Endothelial cell (in vitro differentiated cells): ENCODE data around the gene KCNE4. TPM values are rescaled to one million over a fixed set of nuclear protein-coding genes. Genes with fewer than 3 reads are reported as not detected.

Experiments
- DNase-seq: peaks from one replicate; pipeline ENCODE4 v3.0.0; 2021; ENCODE audit warnings: low spot score
- H3K27ac Mint-ChIP-seq: one replicate; pipeline ENCODE4 v1.8.0; 2021; ENCODE audit warnings: mixed read lengths, inconsistent platforms; ENCODE audit not compliant: unreplicated experiment
- H3K27me3 Mint-ChIP-seq: one replicate; pipeline ENCODE4 v1.8.0; 2021; ENCODE audit warnings: mild to moderate bottlenecking, moderate library complexity, mixed read lengths, inconsistent platforms; ENCODE audit not compliant: unreplicated experiment
- H3K36me3 Mint-ChIP-seq: one replicate; pipeline ENCODE4 v1.8.0; 2021; ENCODE audit warnings: mild to moderate bottlenecking, low read depth, mixed read lengths, inconsistent platforms; ENCODE audit not compliant: unreplicated experiment
- H3K4me1 Mint-ChIP-seq: one replicate; pipeline ENCODE4 v1.8.0; 2021; ENCODE audit warnings: mild to moderate bottlenecking, mixed read lengths, inconsistent platforms; ENCODE audit not compliant: unreplicated experiment
- H3K4me3 Mint-ChIP-seq: one replicate; pipeline ENCODE4 v1.8.0; 2021; ENCODE audit warnings: mild to moderate bottlenecking, mixed read lengths, inconsistent platforms; ENCODE audit not compliant: unreplicated experiment
- H3K9me3 Mint-ChIP-seq: one replicate; pipeline ENCODE4 v1.8.0; 2021; ENCODE audit warnings: mixed read lengths, inconsistent platforms; ENCODE audit not compliant: unreplicated experiment
- CTCF ChIP-seq: fragments of 200-600 bp; sonication (generic); IDR thresholded peaks from one replicate; pipeline ENCODE4 v1.5.0; 2021; ENCODE audit warnings: antibody characterized with exemption; ENCODE audit not compliant: unreplicated experiment
- total RNA-seq: library from RNA; stranded (reverse); fragmentation: NEBNext Ultra II Directional; extraction: Animal tissue kit (Norgen Biotek cat#: 25700); gene quantifications from one replicate; pipeline ENCODE4 v1.2.1, GENCODE V29; 2021; ENCODE audit not compliant: unreplicated experiment

Gene KCNE4
- total RNA-seq, 1 donor from 2014 or later, result 0.46 TPM

- no peaks in the 10 kb centered on the region for H3K27me3 Mint-ChIP-seq
- H3K9me3 Mint-ChIP-seq, result no peaks in the 10 kb centered on the region
- no peaks in the 10 kb centered on the region for H3K36me3 Mint-ChIP-seq
- H3K27ac Mint-ChIP-seq, result no peak overlapping the region
- DNase-seq, result no peak
- no peaks in the 10 kb centered on the region for H3K4me1 Mint-ChIP-seq
- no peak overlapping the region for H3K4me3 Mint-ChIP-seq
- no peak for TF ChIP-seq CTCF
These were observed 17.5 kb downstream of the KCNE4 start for GRCh38 chr2:223069465-223069864.

- TF ChIP-seq CTCF, result no peak
- Mint-ChIP-seq H3K4me3 (no peak overlapping the region), H3K27ac (no peak overlapping the region), H3K36me3 (no peaks in the 10 kb centered on the region), H3K27me3 (no peaks in the 10 kb centered on the region), H3K9me3 (no peaks in the 10 kb centered on the region), H3K4me1 (no peaks in the 10 kb centered on the region)
- no peak for DNase-seq
These were observed 18.0 kb downstream of the KCNE4 start for GRCh38 chr2:223069988-223070387.

- DNase-seq, result no peak
- H3K27me3 Mint-ChIP-seq, result no peaks in the 10 kb centered on the region
- H3K9me3 Mint-ChIP-seq, result no peaks in the 10 kb centered on the region
- no peaks in the 10 kb centered on the region for H3K4me1 Mint-ChIP-seq
- H3K36me3 Mint-ChIP-seq, result no peaks in the 10 kb centered on the region
- no peak overlapping the region for H3K27ac Mint-ChIP-seq
- TF ChIP-seq CTCF, result no peak
- H3K4me3 Mint-ChIP-seq, result no peak overlapping the region
These were observed 19.1 kb downstream of the KCNE4 start for GRCh38 chr2:223071139-223071538.

- Mint-ChIP-seq H3K9me3 (no peaks in the 10 kb centered on the region), H3K27ac (no peak overlapping the region), H3K4me1 (no peaks in the 10 kb centered on the region), H3K27me3 (no peaks in the 10 kb centered on the region), H3K4me3 (no peak overlapping the region), H3K36me3 (no peaks in the 10 kb centered on the region)
- no peak for TF ChIP-seq CTCF
- no peak for DNase-seq
These were observed 20.8 kb downstream of the KCNE4 start for GRCh38 chr2:223072826-223073225.

GRCh38 chr2:223075301-223076270 is 23.6 kb downstream of the KCNE4 start:
- Mint-ChIP-seq H3K4me3 (no peak overlapping the region), H3K27ac (no peak overlapping the region), H3K4me1 (no peaks in the 10 kb centered on the region), H3K27me3 (no peaks in the 10 kb centered on the region), H3K36me3 (no peaks in the 10 kb centered on the region), H3K9me3 (no peaks in the 10 kb centered on the region)
- no peak for DNase-seq
- TF ChIP-seq CTCF, result no peak
